Ascending aorta (tissue), 2 donors: ENCODE results near the gene C1orf52. TPM values are rescaled to one million over a fixed set of nuclear protein-coding genes. Genes with fewer than 3 reads are reported as not detected.

Source experiments
- DNase-seq, 2 donors: peaks; one replicate each; pipeline ENCODE4 v3.0.0-alpha.2; 2019; ENCODE audit warnings: low spot score in 2 of 2
- H3K27ac ChIP-seq, 2 donors: fragments of 200-600 bp; sonication (generic); one replicate each; pipeline ENCODE4 v1.5.1; 2016 to 2017; ENCODE audit warnings: mild to moderate bottlenecking in 1 of 2
- H3K27me3 ChIP-seq: fragments of 200-600 bp; sonication (generic); one replicate; pipeline ENCODE4 v1.5.1; 2017
- H3K36me3 ChIP-seq, 2 donors: fragments of 200-600 bp; sonication (generic); one replicate each; pipeline ENCODE4 v1.5.1; 2016
- H3K4me1 ChIP-seq, 2 donors: fragments of 200-600 bp; sonication (generic); one replicate each; pipeline ENCODE4 v1.5.1; 2016 to 2017; ENCODE audit warnings: mild to moderate bottlenecking in 1 of 2
- H3K4me3 ChIP-seq, 2 donors: fragments of 200-600 bp; sonication (generic); one replicate each; pipeline ENCODE4 v1.5.1; 2016 to 2017; ENCODE audit warnings: mild to moderate bottlenecking in 1 of 2
- H3K9me3 ChIP-seq, 2 donors: fragments of 200-600 bp; sonication (generic); one replicate each; pipeline ENCODE4 v1.5.1; 2016
- CTCF ChIP-seq, 3 experiments: fragments of 200-600 bp in 2 of 3; fragments of 450-650 bp in 1 of 3; sonication (generic) in 2 of 3; IDR thresholded peaks; one replicate each; pipeline ENCODE4 v1.5.1; 2016 to 2019; ENCODE audit warnings: antibody characterized with exemption in 3 of 3, mild to moderate bottlenecking in 1 of 3, moderate library complexity in 1 of 3
- intact Hi-C: fragments of 100-400 bp; cut with DNase I; formaldehyde crosslinking; loops from one replicate; pipeline ENCODE4 v1.15.1; 2023
- total RNA-seq: library from RNA; depleted of rRNA; stranded (reverse); fragments of >200 nt; gene quantifications from one replicate; pipeline ENCODE4 v1.1.0, GENCODE V29; 2016

The C1orf52 gene
- total RNA-seq = 2.3 TPM

GRCh38 chr1:85259118-85259911 lies at the start of gene C1orf52:
Gene C1orf52 (minus strand): TSS chr1:85259662. CDS start chr1:85259633, 29 bp downstream.
- DNase-seq = peak; percentile 83 to 98
- Histone ChIP-seq H3K27me3 (no peaks in the 10 kb centered on the region), H3K9me3 (no peaks in the 10 kb centered on the region), H3K4me3 (peak within 1 kb of the TSS; percentile 70 to 99), H3K4me1 (peaks cover 7 to 29% of the 10 kb centered on the region in 2 donors), H3K36me3 (peaks cover 0 to 28% of the 10 kb centered on the region in 2 donors), H3K27ac (peak within 1 kb of the TSS; percentile 86 to 89)
- TF ChIP-seq CTCF (IDR thresholded peaks at IDR 0.05) = peak; percentile 97 to 99 (median 98)
- intact Hi-C loops = loop anchor here (1.0 to 2.0 kb wide), 4 partner anchors 17 to 315 kb away; partner anchors contain the start of genes BCL10 and SYDE2

- DNase-seq = no peak
- no peaks in the 10 kb centered on the region for H3K9me3 ChIP-seq
- H3K27ac ChIP-seq = no peak overlapping the region
- intact Hi-C loops = loop anchor here (1.0 to 10.0 kb wide), 7 partner anchors 90 to 708 kb away; no protein-coding TSS in a partner anchor
- TF ChIP-seq CTCF (IDR thresholded peaks at IDR 0.05) = no peak
- H3K4me1 ChIP-seq = peaks cover 0 to 12% of the 10 kb centered on the region in 2 donors
- H3K4me3 ChIP-seq = no peak overlapping the region
- H3K36me3 ChIP-seq = no peaks in the 10 kb centered on the region
- H3K27me3 ChIP-seq = no peaks in the 10 kb centered on the region
Observed at GRCh38 chr1:85308833-85309350, 49.4 kb upstream of the C1orf52 start.

- H3K4me1 ChIP-seq = peaks cover 0 to 6% of the 10 kb centered on the region in 2 donors
- no peaks in the 10 kb centered on the region for H3K9me3 ChIP-seq
- H3K36me3 ChIP-seq = no peaks in the 10 kb centered on the region
- TF ChIP-seq CTCF (IDR thresholded peaks at IDR 0.05) = peak; percentile 98 to 100 (median 98)
- no peak overlapping the region for H3K27ac ChIP-seq
- intact Hi-C loops = loop anchor here (1.0 to 10.0 kb wide), 7 partner anchors 91 to 709 kb away; no protein-coding TSS in a partner anchor
- DNase-seq = peak; percentile 38 to 94
- no peak overlapping the region for H3K4me3 ChIP-seq
- H3K27me3 ChIP-seq = no peaks in the 10 kb centered on the region
Observed at GRCh38 chr1:85307987-85308832, 48.7 kb upstream of the C1orf52 start.

GRCh38 chr1:85306236-85306635 lies 46.8 kb upstream of the C1orf52 start:
- Histone ChIP-seq H3K4me3 (no peak overlapping the region), H3K9me3 (no peaks in the 10 kb centered on the region), H3K27me3 (no peaks in the 10 kb centered on the region), H3K4me1 (peaks cover 0 to 5% of the 10 kb centered on the region in 2 donors), H3K36me3 (no peaks in the 10 kb centered on the region), H3K27ac (no peak overlapping the region)
- intact Hi-C loops = loop anchor here (5.0 to 10.0 kb wide), 3 partner anchors 196 to 711 kb away; no protein-coding TSS in a partner anchor
- no peak for DNase-seq
- no peak for TF ChIP-seq CTCF (IDR thresholded peaks at IDR 0.05)

GRCh38 chr1:85303440-85304162 lies 44.1 kb upstream of the C1orf52 start:
- Histone ChIP-seq H3K27ac (no peak overlapping the region), H3K27me3 (no peaks in the 10 kb centered on the region), H3K4me1 (peaks cover 5 to 8% of the 10 kb centered on the region in 2 donors), H3K4me3 (no peak overlapping the region), H3K9me3 (no peaks in the 10 kb centered on the region), H3K36me3 (no peaks in the 10 kb centered on the region)
- intact Hi-C loops = loop anchor here (10.0 kb wide), 1 partner anchor 491 kb away; no protein-coding TSS in a partner anchor
- no peak for TF ChIP-seq CTCF (IDR thresholded peaks at IDR 0.05)
- DNase-seq = no peak
